HEK293 (cell line): Measurements from ENCODE around the gene CENPS.

Experiments used
- SETDB1 ChIP-seq: IDR thresholded peaks from one replicate; pipeline ENCODE4 v1.6.1; 2017; ENCODE audit warnings: mild to moderate bottlenecking, low read length, moderate library complexity, mixed read lengths; ENCODE audit not compliant: insufficient read length
- WT1 ChIP-seq: fragments of 450-650 bp; formaldehyde crosslinking; IDR thresholded peaks from 2 replicates; pipeline ENCODE4 v1.5.1; 2016; ENCODE audit warnings: missing biosample characterization, missing genetic modification characterization
- ZBTB17 ChIP-seq: fragments of 450-650 bp; formaldehyde crosslinking; IDR thresholded peaks from 2 replicates; pipeline ENCODE4 v1.5.1; 2016; ENCODE audit warnings: missing biosample characterization, missing genetic modification characterization
- ZNF155 ChIP-seq: fragments of 450-650 bp; formaldehyde crosslinking; IDR thresholded peaks from 2 replicates; pipeline ENCODE4 v1.5.1; 2016; ENCODE audit warnings: missing biosample characterization, missing genetic modification characterization
- ZNF202 ChIP-seq: fragments of 450-650 bp; formaldehyde crosslinking; IDR thresholded peaks from 2 replicates; pipeline ENCODE4 v1.5.1; 2016; ENCODE audit warnings: missing biosample characterization, missing genetic modification characterization, borderline replicate concordance
- ZNF221 ChIP-seq: fragments of 450-650 bp; formaldehyde crosslinking; IDR thresholded peaks from 2 replicates; pipeline ENCODE4 v1.5.1; 2017; ENCODE audit warnings: missing biosample characterization, missing genetic modification characterization, borderline replicate concordance
- ZNF24 ChIP-seq: fragments of 450-650 bp; formaldehyde crosslinking; IDR thresholded peaks from 2 replicates; pipeline ENCODE4 v1.5.1; 2016; ENCODE audit warnings: missing biosample characterization, missing genetic modification characterization
- ZNF354C ChIP-seq: fragments of 450-650 bp; formaldehyde crosslinking; IDR thresholded peaks from 2 replicates; pipeline ENCODE4 v1.5.1; 2016; ENCODE audit warnings: missing biosample characterization, missing genetic modification characterization, low read depth, borderline replicate concordance
- ZNF530 ChIP-seq: fragments of 450-650 bp; formaldehyde crosslinking; IDR thresholded peaks from 2 replicates; pipeline ENCODE4 v1.5.1; 2016; ENCODE audit warnings: low read depth, missing biosample characterization, missing genetic modification characterization
- ZNF561 ChIP-seq: fragments of 450-650 bp; IDR thresholded peaks from 2 replicates; pipeline ENCODE4 v1.5.1; 2018; ENCODE audit warnings: missing biosample characterization, missing genetic modification characterization, borderline replicate concordance
- ZNF600 ChIP-seq: fragments of 450-650 bp; formaldehyde crosslinking; IDR thresholded peaks from 2 replicates; pipeline ENCODE4 v1.5.1; 2016; ENCODE audit warnings: missing biosample characterization, missing genetic modification characterization
- ZNF610 ChIP-seq: fragments of 450-650 bp; formaldehyde crosslinking; IDR thresholded peaks from 2 replicates; pipeline ENCODE4 v1.5.1; 2016; ENCODE audit warnings: missing biosample characterization, missing genetic modification characterization, borderline replicate concordance
- ZNF768 ChIP-seq: fragments of 450-650 bp; formaldehyde crosslinking; IDR thresholded peaks from 2 replicates; pipeline ENCODE4 v1.5.1; 2018; ENCODE audit warnings: missing biosample characterization, mild to moderate bottlenecking, missing genetic modification characterization
- ZNF785 ChIP-seq: fragments of 450-650 bp; formaldehyde crosslinking; IDR thresholded peaks from 2 replicates; pipeline ENCODE4 v1.5.1; 2016; ENCODE audit warnings: missing biosample characterization, missing genetic modification characterization
- ZNF792 ChIP-seq: fragments of 450-650 bp; formaldehyde crosslinking; IDR thresholded peaks from 2 replicates; pipeline ENCODE4 v1.5.1; 2016; ENCODE audit warnings: missing biosample characterization, missing genetic modification characterization
- ZXDB ChIP-seq: fragments of 450-650 bp; formaldehyde crosslinking; IDR thresholded peaks from 2 replicates; pipeline ENCODE4 v1.5.1; 2016; ENCODE audit warnings: missing biosample characterization, missing genetic modification characterization
- TF ChIP-seq, protein P1 (sequence below): fragments of 450-650 bp; formaldehyde crosslinking; conservative IDR thresholded peaks from 2 replicates; pipeline ENCODE4 v1.5.1; 2016; ENCODE audit warnings: low read depth, missing biosample characterization, missing genetic modification characterization
- TF ChIP-seq, protein P2 (sequence below): fragments of 450-650 bp; formaldehyde crosslinking; IDR thresholded peaks from 2 replicates; pipeline ENCODE4 v1.5.1; 2016; ENCODE audit warnings: missing biosample characterization, missing genetic modification characterization
- TF ChIP-seq, protein P3 (sequence below): fragments of 450-650 bp; formaldehyde crosslinking; IDR thresholded peaks from 2 replicates; pipeline ENCODE4 v1.5.1; 2016; ENCODE audit warnings: missing biosample characterization, missing genetic modification characterization
- TF ChIP-seq, protein P4 (sequence below): fragments of 450-650 bp; formaldehyde crosslinking; IDR thresholded peaks from 2 replicates; pipeline ENCODE4 v1.5.1; 2017; ENCODE audit warnings: missing biosample characterization, missing genetic modification characterization
- TF ChIP-seq, protein P5 (sequence below): fragments of 450-650 bp; formaldehyde crosslinking; IDR thresholded peaks from 2 replicates; pipeline ENCODE4 v1.5.1; 2016; ENCODE audit warnings: missing biosample characterization, missing genetic modification characterization, low read depth
- TF ChIP-seq, protein P6 (sequence below): fragments of 450-650 bp; formaldehyde crosslinking; IDR thresholded peaks from 2 replicates; pipeline ENCODE4 v1.5.1; 2016; ENCODE audit warnings: missing biosample characterization, missing genetic modification characterization

Gene CENPS

DNA sequence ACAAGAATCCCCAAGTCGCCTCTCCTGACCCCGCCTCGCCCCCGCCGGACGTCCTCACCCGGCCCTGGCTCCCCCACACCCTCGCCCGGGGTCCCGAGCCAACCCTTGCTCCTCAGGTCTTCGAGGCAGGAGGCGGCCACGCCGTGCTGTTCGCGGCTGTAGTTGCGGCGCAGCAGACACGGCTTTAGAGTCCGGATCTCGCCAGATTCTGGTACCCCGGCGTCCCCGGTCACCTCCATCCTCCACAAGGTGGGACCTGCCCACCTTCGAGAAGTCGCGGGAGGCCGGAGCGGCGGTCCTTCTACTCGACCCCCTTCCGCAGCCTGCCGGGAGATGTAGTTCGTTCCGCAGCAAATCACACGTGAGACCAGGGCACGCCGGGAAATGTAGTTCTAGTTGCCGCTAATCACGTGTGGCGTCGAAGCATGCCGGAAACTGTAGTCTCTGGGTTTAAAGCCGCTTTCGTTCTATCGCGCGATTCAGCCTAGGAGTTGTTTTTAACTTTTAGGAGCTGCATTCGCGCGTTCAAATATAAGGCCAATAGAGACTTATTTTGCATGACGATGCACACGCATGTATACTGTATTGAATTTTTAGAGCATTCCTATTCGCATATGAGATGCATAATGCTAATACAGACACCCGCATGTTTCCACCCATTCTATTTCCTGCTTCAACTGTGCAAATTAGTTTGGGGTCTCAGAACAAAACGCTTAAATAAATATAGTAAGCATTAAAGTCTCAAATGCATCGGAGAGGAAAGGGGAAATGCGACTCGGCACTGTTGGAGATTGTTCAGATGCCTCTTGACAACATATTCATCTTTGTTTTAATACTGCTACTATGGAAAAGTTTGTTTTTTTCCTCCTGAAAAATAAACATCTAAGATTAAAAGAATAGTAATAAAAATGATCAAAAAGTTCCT, 42.2 kb downstream of the CENPS start, which contains the start of gene DFFA (continued):
- TF ChIP-seq, protein P1, sequence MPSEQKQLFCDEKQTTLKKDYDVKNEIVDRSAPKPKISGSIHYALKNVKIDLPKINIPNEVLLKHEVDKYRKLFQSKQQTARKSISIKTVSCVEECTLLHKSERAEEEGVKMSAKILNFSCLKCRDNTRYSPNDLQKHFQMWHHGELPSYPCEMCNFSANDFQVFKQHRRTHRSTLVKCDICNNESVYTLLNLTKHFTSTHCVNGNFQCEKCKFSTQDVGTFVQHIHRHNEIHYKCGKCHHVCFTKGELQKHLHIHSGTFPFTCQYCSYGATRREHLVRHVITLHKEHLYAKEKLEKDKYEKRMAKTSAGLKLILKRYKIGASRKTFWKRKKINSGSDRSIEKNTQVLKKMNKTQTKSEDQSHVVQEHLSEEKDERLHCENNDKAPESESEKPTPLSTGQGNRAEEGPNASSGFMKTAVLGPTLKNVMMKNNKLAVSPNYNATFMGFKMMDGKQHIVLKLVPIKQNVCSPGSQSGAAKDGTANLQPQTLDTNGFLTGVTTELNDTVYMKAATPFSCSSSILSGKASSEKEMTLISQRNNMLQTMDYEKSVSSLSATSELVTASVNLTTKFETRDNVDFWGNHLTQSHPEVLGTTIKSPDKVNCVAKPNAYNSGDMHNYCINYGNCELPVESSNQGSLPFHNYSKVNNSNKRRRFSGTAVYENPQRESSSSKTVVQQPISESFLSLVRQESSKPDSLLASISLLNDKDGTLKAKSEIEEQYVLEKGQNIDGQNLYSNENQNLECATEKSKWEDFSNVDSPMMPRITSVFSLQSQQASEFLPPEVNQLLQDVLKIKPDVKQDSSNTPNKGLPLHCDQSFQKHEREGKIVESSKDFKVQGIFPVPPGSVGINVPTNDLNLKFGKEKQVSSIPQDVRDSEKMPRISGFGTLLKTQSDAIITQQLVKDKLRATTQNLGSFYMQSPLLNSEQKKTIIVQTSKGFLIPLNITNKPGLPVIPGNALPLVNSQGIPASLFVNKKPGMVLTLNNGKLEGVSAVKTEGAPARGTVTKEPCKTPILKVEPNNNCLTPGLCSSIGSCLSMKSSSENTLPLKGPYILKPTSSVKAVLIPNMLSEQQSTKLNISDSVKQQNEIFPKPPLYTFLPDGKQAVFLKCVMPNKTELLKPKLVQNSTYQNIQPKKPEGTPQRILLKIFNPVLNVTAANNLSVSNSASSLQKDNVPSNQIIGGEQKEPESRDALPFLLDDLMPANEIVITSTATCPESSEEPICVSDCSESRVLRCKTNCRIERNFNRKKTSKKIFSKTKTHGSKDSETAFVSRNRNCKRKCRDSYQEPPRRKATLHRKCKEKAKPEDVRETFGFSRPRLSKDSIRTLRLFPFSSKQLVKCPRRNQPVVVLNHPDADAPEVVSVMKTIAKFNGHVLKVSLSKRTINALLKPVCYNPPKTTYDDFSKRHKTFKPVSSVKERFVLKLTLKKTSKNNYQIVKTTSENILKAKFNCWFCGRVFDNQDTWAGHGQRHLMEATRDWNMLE (tag by site-specific recombination) = peak; percentile 66; the same call in 1 of the 2 replicates
- TF ChIP-seq ZNF561 (tag by site-specific recombination) (0 out of 2 replicates have a peak, but pooled peaks have one; percentile 13), ZNF221 (no peak), WT1 (tag by site-specific recombination) (peak; percentile 11; the same call in 1 of the 2 replicates), ZNF202 (tag by site-specific recombination) (no peak), SETDB1 (no peak), ZNF768 (no peak), ZXDB (tag by site-specific recombination) (peak; percentile 93), ZNF530 (tag by site-specific recombination) (no peak), ZNF155 (tag by site-specific recombination) (no peak), ZNF610 (tag by site-specific recombination) (peak; percentile 91), ZNF24 (0 out of 2 replicates have a peak, but pooled peaks have one; percentile 74), ZBTB17 (peak; percentile 94), ZNF785 (tag by site-specific recombination) (no peak), ZNF354C (tag by site-specific recombination) (no peak), ZNF792 (tag by site-specific recombination) (no peak), ZNF600 (tag by site-specific recombination) (peak; percentile 76)
- TF ChIP-seq, protein P2, sequence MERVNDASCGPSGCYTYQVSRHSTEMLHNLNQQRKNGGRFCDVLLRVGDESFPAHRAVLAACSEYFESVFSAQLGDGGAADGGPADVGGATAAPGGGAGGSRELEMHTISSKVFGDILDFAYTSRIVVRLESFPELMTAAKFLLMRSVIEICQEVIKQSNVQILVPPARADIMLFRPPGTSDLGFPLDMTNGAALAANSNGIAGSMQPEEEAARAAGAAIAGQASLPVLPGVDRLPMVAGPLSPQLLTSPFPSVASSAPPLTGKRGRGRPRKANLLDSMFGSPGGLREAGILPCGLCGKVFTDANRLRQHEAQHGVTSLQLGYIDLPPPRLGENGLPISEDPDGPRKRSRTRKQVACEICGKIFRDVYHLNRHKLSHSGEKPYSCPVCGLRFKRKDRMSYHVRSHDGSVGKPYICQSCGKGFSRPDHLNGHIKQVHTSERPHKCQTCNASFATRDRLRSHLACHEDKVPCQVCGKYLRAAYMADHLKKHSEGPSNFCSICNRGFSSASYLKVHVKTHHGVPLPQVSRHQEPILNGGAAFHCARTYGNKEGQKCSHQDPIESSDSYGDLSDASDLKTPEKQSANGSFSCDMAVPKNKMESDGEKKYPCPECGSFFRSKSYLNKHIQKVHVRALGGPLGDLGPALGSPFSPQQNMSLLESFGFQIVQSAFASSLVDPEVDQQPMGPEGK = peak; percentile 86
- TF ChIP-seq, protein P3, sequence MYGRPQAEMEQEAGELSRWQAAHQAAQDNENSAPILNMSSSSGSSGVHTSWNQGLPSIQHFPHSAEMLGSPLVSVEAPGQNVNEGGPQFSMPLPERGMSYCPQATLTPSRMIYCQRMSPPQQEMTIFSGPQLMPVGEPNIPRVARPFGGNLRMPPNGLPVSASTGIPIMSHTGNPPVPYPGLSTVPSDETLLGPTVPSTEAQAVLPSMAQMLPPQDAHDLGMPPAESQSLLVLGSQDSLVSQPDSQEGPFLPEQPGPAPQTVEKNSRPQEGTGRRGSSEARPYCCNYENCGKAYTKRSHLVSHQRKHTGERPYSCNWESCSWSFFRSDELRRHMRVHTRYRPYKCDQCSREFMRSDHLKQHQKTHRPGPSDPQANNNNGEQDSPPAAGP = peak; percentile 75
- TF ChIP-seq, protein P4, sequence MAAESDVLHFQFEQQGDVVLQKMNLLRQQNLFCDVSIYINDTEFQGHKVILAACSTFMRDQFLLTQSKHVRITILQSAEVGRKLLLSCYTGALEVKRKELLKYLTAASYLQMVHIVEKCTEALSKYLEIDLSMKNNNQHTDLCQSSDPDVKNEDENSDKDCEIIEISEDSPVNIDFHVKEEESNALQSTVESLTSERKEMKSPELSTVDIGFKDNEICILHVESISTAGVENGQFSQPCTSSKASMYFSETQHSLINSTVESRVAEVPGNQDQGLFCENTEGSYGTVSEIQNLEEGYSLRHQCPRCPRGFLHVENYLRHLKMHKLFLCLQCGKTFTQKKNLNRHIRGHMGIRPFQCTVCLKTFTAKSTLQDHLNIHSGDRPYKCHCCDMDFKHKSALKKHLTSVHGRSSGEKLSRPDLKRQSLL (tag by site-specific recombination) = no peak
- TF ChIP-seq, protein P5, sequence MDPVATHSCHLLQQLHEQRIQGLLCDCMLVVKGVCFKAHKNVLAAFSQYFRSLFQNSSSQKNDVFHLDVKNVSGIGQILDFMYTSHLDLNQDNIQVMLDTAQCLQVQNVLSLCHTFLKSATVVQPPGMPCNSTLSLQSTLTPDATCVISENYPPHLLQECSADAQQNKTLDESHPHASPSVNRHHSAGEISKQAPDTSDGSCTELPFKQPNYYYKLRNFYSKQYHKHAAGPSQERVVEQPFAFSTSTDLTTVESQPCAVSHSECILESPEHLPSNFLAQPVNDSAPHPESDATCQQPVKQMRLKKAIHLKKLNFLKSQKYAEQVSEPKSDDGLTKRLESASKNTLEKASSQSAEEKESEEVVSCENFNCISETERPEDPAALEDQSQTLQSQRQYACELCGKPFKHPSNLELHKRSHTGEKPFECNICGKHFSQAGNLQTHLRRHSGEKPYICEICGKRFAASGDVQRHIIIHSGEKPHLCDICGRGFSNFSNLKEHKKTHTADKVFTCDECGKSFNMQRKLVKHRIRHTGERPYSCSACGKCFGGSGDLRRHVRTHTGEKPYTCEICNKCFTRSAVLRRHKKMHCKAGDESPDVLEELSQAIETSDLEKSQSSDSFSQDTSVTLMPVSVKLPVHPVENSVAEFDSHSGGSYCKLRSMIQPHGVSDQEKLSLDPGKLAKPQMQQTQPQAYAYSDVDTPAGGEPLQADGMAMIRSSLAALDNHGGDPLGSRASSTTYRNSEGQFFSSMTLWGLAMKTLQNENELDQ (tag by site-specific recombination) = no peak
- TF ChIP-seq, protein P6, sequence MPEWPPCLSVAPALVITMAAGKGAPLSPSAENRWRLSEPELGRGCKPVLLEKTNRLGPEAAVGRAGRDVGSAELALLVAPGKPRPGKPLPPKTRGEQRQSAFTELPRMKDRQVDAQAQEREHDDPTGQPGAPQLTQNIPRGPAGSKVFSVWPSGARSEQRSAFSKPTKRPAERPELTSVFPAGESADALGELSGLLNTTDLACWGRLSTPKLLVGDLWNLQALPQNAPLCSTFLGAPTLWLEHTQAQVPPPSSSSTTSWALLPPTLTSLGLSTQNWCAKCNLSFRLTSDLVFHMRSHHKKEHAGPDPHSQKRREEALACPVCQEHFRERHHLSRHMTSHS (tag by site-specific recombination) = no peak
